Hepatocyte (in vitro differentiated cells): ENCODE measurements around the gene KIAA1671.

Experiments used
- EZH2phosphoT487 ChIP-seq: fragments of 200-600 bp; sonication (generic); IDR thresholded peaks from one replicate; pipeline ENCODE4 v1.6.1; 2018; ENCODE audit warnings: antibody characterized with exemption, mild to moderate bottlenecking, low read depth, moderate library complexity; ENCODE audit not compliant: unreplicated experiment, severe bottlenecking
- TF ChIP-seq, protein P1 (sequence below): fragments of 200-600 bp; sonication (generic); IDR thresholded peaks from 2 replicates; pipeline ENCODE4 v1.5.1; 2016; ENCODE audit warnings: antibody characterized with exemption, mild to moderate bottlenecking; ENCODE audit not compliant: poor library complexity

DNA sequence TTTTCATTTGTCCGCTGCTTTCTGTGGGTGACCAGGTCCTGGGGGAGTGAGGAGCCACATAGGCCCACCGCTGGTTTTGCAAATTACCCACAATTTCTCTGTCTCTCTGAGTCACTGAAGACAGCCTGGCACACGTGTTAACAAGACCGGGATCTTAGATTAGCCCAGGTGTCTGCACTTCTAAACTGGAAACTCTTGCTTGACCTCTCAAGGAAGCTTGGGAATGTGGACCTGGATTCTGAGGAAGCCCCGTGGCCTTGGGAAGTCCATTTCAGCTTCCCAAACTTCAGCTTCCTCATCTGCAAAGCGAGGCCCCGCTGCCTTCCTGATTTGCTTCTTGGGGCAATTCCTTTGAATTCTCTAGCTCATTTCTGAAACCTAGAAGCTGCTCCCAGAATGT, 119.9 kb downstream of the KIAA1671 start:
- TF ChIP-seq, protein P1, sequence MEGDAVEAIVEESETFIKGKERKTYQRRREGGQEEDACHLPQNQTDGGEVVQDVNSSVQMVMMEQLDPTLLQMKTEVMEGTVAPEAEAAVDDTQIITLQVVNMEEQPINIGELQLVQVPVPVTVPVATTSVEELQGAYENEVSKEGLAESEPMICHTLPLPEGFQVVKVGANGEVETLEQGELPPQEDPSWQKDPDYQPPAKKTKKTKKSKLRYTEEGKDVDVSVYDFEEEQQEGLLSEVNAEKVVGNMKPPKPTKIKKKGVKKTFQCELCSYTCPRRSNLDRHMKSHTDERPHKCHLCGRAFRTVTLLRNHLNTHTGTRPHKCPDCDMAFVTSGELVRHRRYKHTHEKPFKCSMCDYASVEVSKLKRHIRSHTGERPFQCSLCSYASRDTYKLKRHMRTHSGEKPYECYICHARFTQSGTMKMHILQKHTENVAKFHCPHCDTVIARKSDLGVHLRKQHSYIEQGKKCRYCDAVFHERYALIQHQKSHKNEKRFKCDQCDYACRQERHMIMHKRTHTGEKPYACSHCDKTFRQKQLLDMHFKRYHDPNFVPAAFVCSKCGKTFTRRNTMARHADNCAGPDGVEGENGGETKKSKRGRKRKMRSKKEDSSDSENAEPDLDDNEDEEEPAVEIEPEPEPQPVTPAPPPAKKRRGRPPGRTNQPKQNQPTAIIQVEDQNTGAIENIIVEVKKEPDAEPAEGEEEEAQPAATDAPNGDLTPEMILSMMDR: no peak
- TF ChIP-seq EZH2phosphoT487: no peak
